Lower lobe of right lung (tissue), 2 donors: ENCODE measurements around the gene B4GALT5. TPM values are rescaled to one million over a fixed set of nuclear protein-coding genes. Genes with fewer than 3 reads are reported as not detected.

Experiments
- ATAC-seq, 2 donors: fragments of 200-7000 bp; cut with Tn5 transposase; one replicate each; pipeline ENCODE4 v1.9.1; 2020 to 2022; ENCODE audit warnings: mild to moderate bottlenecking in 2 of 2, moderate library complexity in 2 of 2
- DNase-seq: peaks from one replicate; pipeline ENCODE4 v3.0.0-alpha.2; 2020
- H3K27ac ChIP-seq: fragments of 200-600 bp; one replicate; pipeline ENCODE4 v1.8.0; 2022
- H3K27me3 ChIP-seq: fragments of 200-600 bp; one replicate; pipeline ENCODE4 v1.8.0; 2022; ENCODE audit warnings: low read depth
- H3K36me3 ChIP-seq: fragments of 200-600 bp; one replicate; pipeline ENCODE4 v1.8.0; 2022; ENCODE audit warnings: mild to moderate bottlenecking
- H3K4me1 ChIP-seq: fragments of 200-600 bp; one replicate; pipeline ENCODE4 v1.8.0; 2022
- H3K4me3 ChIP-seq: fragments of 200-600 bp; one replicate; pipeline ENCODE4 v1.8.0; 2022; ENCODE audit warnings: mild to moderate bottlenecking
- H3K9me3 ChIP-seq: fragments of 200-600 bp; one replicate; pipeline ENCODE4 v1.8.0; 2022
- CTCF ChIP-seq: fragments of 200-600 bp; IDR thresholded peaks from one replicate; pipeline ENCODE4 v1.8.0; 2022; ENCODE audit warnings: antibody characterized with exemption, mild to moderate bottlenecking
- intact Hi-C: fragments of 100-400 bp; cut with DNase I; formaldehyde crosslinking; loops from one replicate; pipeline ENCODE4 v1.11.0; 2022
- total RNA-seq: library from RNA; stranded (reverse); fragmentation: NEBNext Ultra II Directional; extraction: Animal tissue kit (Norgen Biotek cat#: 25700); gene quantifications from one replicate; pipeline ENCODE4 v1.2.1, GENCODE V29; 2021
- donor health status: DM: no; HTN: yes; CAD: no; lungs with severe emphysema.

B4GALT5 gene
- total RNA-seq, 1 donor from 2014 or later: 39.5 TPM

DNA sequence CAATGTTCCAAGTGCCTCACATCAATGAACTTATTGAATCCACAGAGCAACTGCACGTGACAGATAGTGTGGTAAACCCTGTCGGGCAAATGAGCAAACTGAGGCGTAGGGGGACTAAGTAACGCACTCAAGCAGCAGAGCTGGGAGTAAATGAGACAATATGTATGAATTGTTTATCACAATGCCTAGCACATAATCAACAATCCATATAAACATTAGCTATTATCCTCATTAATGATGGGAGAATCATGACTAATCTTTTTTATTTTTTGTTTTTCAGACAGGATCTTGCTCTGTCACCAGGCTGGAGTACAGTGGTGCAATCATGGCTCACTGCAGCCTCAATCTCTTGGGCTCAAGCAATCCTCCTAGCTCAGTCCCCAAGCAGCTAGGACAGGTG, 43.9 kb upstream of the B4GALT5 start:
- DNase-seq (no peak), ATAC-seq (no peak)
- Histone ChIP-seq H3K4me3 (no peak overlapping the region), H3K27ac (no peak overlapping the region), H3K4me1 (no peaks in the 10 kb centered on the region), H3K9me3 (no peaks in the 10 kb centered on the region), H3K36me3 (no peaks in the 10 kb centered on the region), H3K27me3 (no peaks in the 10 kb centered on the region)
- no peak for TF ChIP-seq CTCF
- intact Hi-C loops: no loop called here

- Histone ChIP-seq H3K4me3 (no peak overlapping the region), H3K27me3 (no peaks in the 10 kb centered on the region), H3K9me3 (no peaks in the 10 kb centered on the region), H3K4me1 (peaks cover 2% of the 10 kb centered on the region), H3K36me3 (no peaks in the 10 kb centered on the region), H3K27ac (no peak overlapping the region)
- intact Hi-C loops: no loop called here
- no peak for TF ChIP-seq CTCF
- ATAC-seq (no peak), DNase-seq (no peak)
These were observed 42.6 kb upstream of the B4GALT5 start for GRCh38 chr20:49756241-49756640.

DNA sequence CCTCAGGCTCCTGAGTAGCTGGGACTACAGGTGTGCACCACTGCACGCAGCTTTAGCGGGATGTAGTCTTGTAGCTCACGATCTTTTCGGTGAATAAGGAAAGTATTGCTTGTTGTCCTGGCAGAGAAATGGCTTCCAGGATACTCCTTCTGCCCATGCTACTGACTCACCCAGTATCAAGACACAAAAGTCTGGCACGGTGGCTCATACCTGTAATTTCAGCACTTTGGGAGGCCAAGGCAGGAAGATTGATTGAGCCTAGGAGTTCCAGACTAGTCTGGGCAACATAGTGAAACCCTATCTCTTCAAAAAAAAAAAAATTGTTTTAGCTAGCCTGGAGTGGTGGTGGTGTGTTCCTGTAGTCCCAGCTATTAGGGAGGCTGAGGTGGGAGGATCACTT, 40.9 kb upstream of the B4GALT5 start:
- no peaks in the 10 kb centered on the region for H3K27me3 ChIP-seq
- no peak for ATAC-seq
- H3K4me1 ChIP-seq: peaks cover 11% of the 10 kb centered on the region
- no peaks in the 10 kb centered on the region for H3K36me3 ChIP-seq
- no peak overlapping the region for H3K27ac ChIP-seq
- DNase-seq: no peak
- H3K4me3 ChIP-seq: no peak overlapping the region
- no peaks in the 10 kb centered on the region for H3K9me3 ChIP-seq
- no peak for TF ChIP-seq CTCF
- intact Hi-C loops: no loop called here

- Histone ChIP-seq H3K4me3 (no peak overlapping the region), H3K36me3 (no peaks in the 10 kb centered on the region), H3K27me3 (no peaks in the 10 kb centered on the region), H3K4me1 (peaks cover 15% of the 10 kb centered on the region), H3K27ac (no peak overlapping the region), H3K9me3 (no peaks in the 10 kb centered on the region)
- intact Hi-C loops: no loop called here
- DNase-seq: no peak
- TF ChIP-seq CTCF: no peak
- no peak for ATAC-seq
These were observed 39.5 kb upstream of the B4GALT5 start for GRCh38 chr20:49753133-49753532.

- Histone ChIP-seq H3K4me1 (peaks cover 23% of the 10 kb centered on the region), H3K27ac (no peak overlapping the region), H3K9me3 (no peaks in the 10 kb centered on the region), H3K4me3 (no peak overlapping the region), H3K36me3 (no peaks in the 10 kb centered on the region), H3K27me3 (no peaks in the 10 kb centered on the region)
- ATAC-seq (no peak), DNase-seq (no peak)
- TF ChIP-seq CTCF: no peak
- intact Hi-C loops: no loop called here
These were observed 38.7 kb upstream of the B4GALT5 start for GRCh38 chr20:49752201-49752903.
